GM18520 (cell line): ENCODE results near the gene KDM4C.
"Not testable (repeated sequence)": the region's sequence is repeated elsewhere in the genome, so short reads cannot be mapped to it uniquely, and the experiment has no call there.

Experiments used
- ATAC-seq: cut with Tn5 transposase; IDR thresholded peaks from one replicate; pipeline ENCODE4 v1.9.1; 2021; ENCODE audit not compliant: unreplicated experiment

The KDM4C gene

DNA sequence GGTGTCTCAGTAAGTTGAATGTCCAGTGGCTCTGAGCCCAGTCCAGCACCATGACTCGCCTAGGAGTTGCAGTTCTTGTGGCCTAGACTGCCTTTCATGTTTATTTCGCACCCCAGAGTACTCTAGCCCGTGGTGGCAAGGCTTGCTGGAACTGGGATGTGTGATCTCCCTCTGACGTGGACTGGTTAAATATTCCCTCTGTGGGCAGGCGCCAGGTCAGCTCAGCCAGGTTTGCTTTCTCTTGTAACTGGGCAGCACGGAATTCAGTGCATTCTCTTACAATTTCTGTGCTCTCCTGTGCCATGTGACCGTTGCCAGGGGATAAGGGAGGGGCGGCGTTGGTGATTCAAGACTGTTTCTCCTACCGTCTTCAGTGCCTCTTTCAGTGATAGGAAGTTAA, 270.8 kb downstream of the KDM4C start:
- no peak for ATAC-seq

GRCh38 chr9:7030943-7031342, 273.2 kb downstream of the KDM4C start:
- ATAC-seq, result not testable (repeated sequence)

GRCh38 chr9:7033076-7034045, 275.6 kb downstream of the KDM4C start:
- no peak for ATAC-seq

GRCh38 chr9:7037176-7037575, 279.4 kb downstream of the KDM4C start:
- ATAC-seq, result no peak

DNA sequence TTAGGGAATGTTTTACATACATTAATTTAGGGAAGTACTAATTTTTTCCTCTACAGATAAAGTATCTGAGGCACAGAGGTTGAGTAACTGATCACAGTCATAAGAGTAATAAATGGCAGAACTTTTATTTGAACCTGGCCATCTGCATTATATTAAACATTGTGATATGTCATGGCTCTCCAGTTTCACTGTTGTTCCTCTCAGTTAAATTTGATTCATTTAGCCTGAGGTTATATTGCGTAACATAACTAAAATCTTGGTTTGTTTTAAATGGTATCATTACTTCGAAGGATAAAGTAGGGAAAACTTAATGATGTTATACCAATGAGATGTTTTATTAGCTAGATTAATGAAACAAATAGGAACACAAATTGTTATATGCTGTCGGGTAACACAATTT, 284.4 kb downstream of the KDM4C start:
- ATAC-seq, result no peak

GRCh38 chr9:7045361-7045760, 287.6 kb downstream of the KDM4C start:
- no peak for ATAC-seq

DNA sequence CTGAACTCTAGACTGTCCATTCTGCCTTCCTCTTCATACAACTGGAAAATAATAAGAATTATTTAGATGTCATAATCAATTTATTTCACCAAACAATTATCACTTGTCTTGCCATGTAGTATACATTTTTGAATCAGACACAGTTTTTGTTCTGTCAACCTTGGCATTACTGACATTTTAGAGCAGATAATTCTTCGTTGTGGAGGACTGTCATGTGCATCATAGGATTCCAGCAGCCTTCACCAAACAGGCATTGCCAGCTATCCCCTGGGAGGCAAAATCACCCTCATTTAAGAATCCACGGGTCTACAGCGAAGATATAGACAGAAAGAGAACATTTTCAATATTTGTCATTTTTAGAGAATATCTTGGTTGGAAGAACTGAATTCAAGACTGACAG, 293.9 kb downstream of the KDM4C start:
- ATAC-seq, result no peak

GRCh38 chr9:7053903-7054302, 296.1 kb downstream of the KDM4C start:
- ATAC-seq, result no peak

GRCh38 chr9:7055171-7055903, 297.6 kb downstream of the KDM4C start:
- no peak for ATAC-seq

DNA sequence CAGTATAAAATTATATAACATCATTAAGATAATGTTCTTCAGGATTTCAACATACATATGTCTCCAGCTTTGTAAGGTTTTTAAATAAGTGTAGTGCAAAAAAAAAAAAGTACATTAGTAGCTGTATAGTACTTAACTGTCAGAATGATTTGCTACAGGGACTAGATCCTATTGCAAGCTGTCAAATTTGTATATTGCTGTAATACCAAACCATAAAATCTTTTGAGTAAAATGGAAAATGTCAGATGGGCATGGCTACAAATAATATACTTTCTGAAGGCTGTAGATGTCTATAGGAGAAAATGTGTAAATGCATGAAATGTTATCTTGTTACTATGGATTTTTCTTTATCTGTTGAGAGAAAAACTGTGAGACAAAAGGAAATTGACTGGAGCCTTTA, 298.5 kb downstream of the KDM4C start:
- no peak for ATAC-seq

GRCh38 chr9:7058473-7058872, 300.7 kb downstream of the KDM4C start:
- no peak for ATAC-seq

DNA sequence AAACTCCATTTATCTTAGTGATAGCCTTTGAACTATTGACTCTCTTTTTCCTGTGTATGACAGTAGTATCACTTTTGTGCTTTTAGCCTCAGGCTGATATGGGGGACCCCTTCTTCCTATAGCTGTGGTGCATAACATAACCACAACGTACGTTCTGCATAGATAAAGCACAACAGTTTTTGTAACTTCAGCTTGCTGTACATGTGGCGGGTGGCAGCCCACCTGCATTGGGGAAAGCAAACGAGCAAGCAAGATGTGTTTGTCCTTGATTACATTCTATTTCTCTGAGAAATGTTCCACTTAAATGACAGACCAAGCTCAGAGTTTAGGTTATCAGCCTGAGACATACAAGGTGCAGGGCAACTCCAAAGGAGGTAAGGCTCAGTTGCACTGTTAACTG, 309.4 kb downstream of the KDM4C start:
- no peak for ATAC-seq

- ATAC-seq, result no peak
Measured at GRCh38 chr9:7071916-7072315, 314.1 kb downstream of the KDM4C start.

DNA sequence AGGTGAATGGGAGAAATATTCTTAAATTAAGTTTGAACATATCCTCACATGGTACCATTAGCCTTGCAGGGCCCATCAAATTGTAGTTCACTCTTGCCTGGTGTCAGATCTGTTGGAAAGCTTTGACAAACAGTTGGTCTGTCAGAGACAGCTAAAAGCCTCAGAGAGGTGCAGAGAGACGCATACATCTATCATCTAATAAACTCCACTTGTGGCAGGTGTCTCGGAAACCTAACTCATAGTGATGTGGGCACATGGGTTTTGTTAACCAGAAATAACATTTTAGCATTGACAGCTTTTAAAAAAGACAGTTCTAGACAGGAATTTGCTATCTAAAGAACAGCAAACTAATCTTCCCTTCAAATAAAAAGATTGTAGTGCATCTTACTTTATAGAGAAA, 315.9 kb downstream of the KDM4C start:
- no peak for ATAC-seq

DNA sequence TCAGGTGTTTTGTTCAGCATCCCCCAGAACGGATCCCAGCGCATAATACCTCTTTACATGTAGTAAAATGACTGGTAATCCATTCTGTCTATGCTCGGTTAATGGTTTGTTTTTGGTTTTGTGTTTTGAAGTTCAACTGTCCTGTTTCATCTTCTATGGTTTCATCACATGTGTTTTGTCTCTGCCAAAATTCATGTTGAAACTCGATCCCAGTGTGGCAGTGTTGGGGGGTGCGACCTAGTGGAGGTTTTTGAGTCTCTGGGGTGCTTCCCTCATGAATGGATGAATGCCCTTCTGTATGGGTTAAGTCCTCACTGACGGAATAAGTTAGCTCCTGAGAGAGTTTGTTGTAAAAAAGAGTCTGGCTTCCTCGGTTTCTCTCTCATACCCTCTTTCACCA, 317.4 kb downstream of the KDM4C start:
- ATAC-seq, result no peak

GRCh38 chr9:7079051-7079450, 321.3 kb downstream of the KDM4C start:
- no peak for ATAC-seq

DNA sequence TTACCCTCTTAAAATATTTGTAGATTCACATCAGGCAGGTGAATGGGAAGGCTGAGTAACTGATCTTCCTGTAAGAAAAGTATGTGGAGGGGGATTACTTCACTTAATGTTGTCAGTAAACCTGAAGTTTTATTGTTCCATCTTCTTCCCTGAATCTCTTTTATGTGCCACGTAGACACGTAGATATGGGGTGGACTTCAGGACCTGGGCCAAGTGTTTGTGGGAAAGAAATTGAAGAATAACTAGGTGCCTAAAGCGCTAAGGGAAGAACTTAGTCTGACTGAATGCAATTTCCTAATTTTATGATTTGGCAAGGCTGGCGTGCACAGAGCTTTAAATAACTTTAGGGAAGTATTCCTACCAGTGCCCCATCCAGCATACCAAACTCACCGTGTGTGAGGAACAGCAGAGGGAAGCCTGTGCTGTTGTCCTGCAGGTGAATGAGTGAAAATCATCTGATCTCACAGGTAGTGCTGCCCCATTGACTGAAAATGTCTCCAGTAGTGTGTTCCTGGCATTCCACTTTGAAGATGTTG, 323.4 kb downstream of the KDM4C start:
- ATAC-seq, result no peak

GRCh38 chr9:7083192-7083591, 325.4 kb downstream of the KDM4C start:
- no peak for ATAC-seq

GRCh38 chr9:7085357-7085756, 327.6 kb downstream of the KDM4C start:
- no peak for ATAC-seq

- ATAC-seq, result no peak
Measured at GRCh38 chr9:7086389-7086788, 328.6 kb downstream of the KDM4C start.

DNA sequence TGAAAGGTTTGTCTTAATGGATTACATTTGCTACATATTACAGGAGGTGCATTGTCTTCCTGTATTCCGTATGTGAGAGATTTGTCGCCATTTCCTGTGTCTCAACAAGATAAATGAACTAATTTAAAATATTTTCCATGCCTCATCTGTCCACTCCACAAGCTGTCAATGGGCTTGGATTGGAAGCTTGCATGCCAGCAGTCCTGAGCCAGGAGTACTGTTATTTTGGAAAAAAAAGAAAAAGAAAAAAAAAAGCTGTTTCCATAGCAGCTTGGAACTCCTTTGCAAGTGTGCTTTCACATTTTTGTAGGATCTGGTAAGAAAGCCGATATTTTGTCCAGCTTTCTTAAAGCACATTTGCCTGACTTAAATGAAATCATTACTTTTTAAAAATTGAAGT, 330.8 kb downstream of the KDM4C start:
- ATAC-seq, result no peak
